ENCODE data around the gene OR8H3. TPM values are rescaled to one million over a fixed set of nuclear protein-coding genes. Genes with fewer than 3 reads are reported as not detected.

OR8H3 gene
- total and polyA plus RNA-seq, 9 donors: not detected

DNA sequence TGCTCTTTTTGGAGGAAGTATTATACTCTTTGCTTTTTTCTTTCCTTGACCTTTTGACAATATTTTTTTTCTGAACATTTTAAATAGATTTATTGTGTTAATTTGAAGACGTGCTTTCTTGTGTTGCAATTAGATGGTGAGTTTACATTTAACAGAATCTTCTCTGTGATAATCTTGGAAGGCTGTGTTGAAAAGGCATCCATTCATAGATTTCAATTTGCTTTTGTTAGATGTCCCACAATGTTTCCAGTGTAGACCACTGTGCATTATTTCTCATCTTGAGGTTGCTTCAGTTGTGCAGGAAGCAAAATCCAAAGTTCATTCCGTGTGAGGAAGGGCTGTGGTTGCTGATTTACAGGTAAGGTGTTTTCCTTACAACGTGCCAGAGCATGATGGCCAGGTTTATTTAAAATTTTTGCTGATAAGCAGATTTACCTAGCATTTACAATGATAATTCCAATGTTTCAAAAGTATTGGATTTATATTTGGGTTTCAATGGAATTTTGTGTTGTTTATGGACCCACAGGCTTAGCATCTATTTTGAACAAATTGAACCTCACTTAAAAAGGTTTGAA, 50.2 kb downstream of the OR8H3 start:
- Histone ChIP-seq H3K27me3 (ENCODE audit: control insufficient read depth, insufficient read depth, low read length) (no peaks in the 10 kb centered on the region), H3K4me1 (ENCODE audit: control insufficient read depth, insufficient read depth, low read length) (no peaks in the 10 kb centered on the region), H3K36me3 (ENCODE audit: control insufficient read depth, insufficient read depth, low read length) (no peaks in the 10 kb centered on the region), H3K9me3 (replicated peaks; ENCODE audit: control insufficient read depth, low read depth, low read length) (peaks cover 8% of the 10 kb centered on the region), H3K27ac (ENCODE audit: low read length) (no peak overlapping the region), H3K4me3 (ENCODE audit: low read length) (no peak overlapping the region)
- DNase-seq: no peak
- WGBS (ENCODE audit: insufficient coverage): no CpG with 5 or more reads among the region's 3 CpGs

Other genes starting within 250 kb of the OR8H3 start
- gene TRIM51, start 239.1 kb upstream of the OR8H3 start, total RNA-seq: not detected
- gene TRIM51, start 239.1 kb upstream of the OR8H3 start, polyA plus RNA-seq (ENCODE audit: insufficient read depth in 1 of 8, insufficient read length in 8 of 8, low replicate concordance in 1 of 8): not detected
- not detected for gene OR5W2, start 207.8 kb upstream of the OR8H3 start, total RNA-seq
- not detected for gene OR5W2, start 207.8 kb upstream of the OR8H3 start, polyA plus RNA-seq (ENCODE audit: insufficient read depth in 1 of 8, insufficient read length in 8 of 8, low replicate concordance in 1 of 8)
- gene OR5I1, start 186.0 kb upstream of the OR8H3 start, total RNA-seq: not detected
- gene OR5I1, start 186.0 kb upstream of the OR8H3 start, polyA plus RNA-seq (ENCODE audit: insufficient read depth in 1 of 8, insufficient read length in 8 of 8, low replicate concordance in 1 of 8): not detected
- gene OR10AG1, start 152.4 kb upstream of the OR8H3 start, total RNA-seq: not detected
- gene OR10AG1, start 152.4 kb upstream of the OR8H3 start, polyA plus RNA-seq (ENCODE audit: insufficient read depth in 1 of 8, insufficient read length in 8 of 8, low replicate concordance in 1 of 8): not detected
- gene OR5F1, start 127.7 kb upstream of the OR8H3 start, total RNA-seq: not detected
- not detected for gene OR5F1, start 127.7 kb upstream of the OR8H3 start, polyA plus RNA-seq (ENCODE audit: insufficient read depth in 1 of 8, insufficient read length in 8 of 8, low replicate concordance in 1 of 8)
- gene OR5AS1, start 94.7 kb upstream of the OR8H3 start, total RNA-seq: not detected
- under 1 TPM in 5 of 8 donors, not detected in 3; 0.03 to 0.14 (median 0.03) TPM for gene OR5AS1, start 94.7 kb upstream of the OR8H3 start, polyA plus RNA-seq (ENCODE audit: insufficient read depth in 1 of 8, insufficient read length in 8 of 8, low replicate concordance in 1 of 8)
- gene OR8I2, start 29.1 kb upstream of the OR8H3 start, total RNA-seq: not detected
- gene OR8I2, start 29.1 kb upstream of the OR8H3 start, polyA plus RNA-seq (ENCODE audit: insufficient read depth in 1 of 8, insufficient read length in 8 of 8, low replicate concordance in 1 of 8): not detected
- gene OR8H2, start 18.7 kb upstream of the OR8H3 start, total RNA-seq: not detected
- gene OR8H2, start 18.7 kb upstream of the OR8H3 start, polyA plus RNA-seq (ENCODE audit: insufficient read depth in 1 of 8, insufficient read length in 8 of 8, low replicate concordance in 1 of 8): under 1 TPM in 3 of 8 donors, not detected in 5; 0.04 to 0.13 (median 0.05) TPM
- gene OR8J3, start 17.8 kb downstream of the OR8H3 start, total RNA-seq: not detected
- gene OR8J3, start 17.8 kb downstream of the OR8H3 start, polyA plus RNA-seq (ENCODE audit: insufficient read depth in 1 of 8, insufficient read length in 8 of 8, low replicate concordance in 1 of 8): not detected
- gene OR8K5, start 37.9 kb downstream of the OR8H3 start, total RNA-seq: not detected
- gene OR8K5, start 37.9 kb downstream of the OR8H3 start, polyA plus RNA-seq (ENCODE audit: insufficient read depth in 1 of 8, insufficient read length in 8 of 8, low replicate concordance in 1 of 8): not detected
- not detected for gene OR5J2, start 54.2 kb downstream of the OR8H3 start, total RNA-seq
- not detected for gene OR5J2, start 54.2 kb downstream of the OR8H3 start, polyA plus RNA-seq (ENCODE audit: insufficient read depth in 1 of 8, insufficient read length in 8 of 8, low replicate concordance in 1 of 8)
- not detected for gene OR5T2, start 111.9 kb downstream of the OR8H3 start, total RNA-seq
- gene OR5T2, start 111.9 kb downstream of the OR8H3 start, polyA plus RNA-seq (ENCODE audit: insufficient read depth in 1 of 8, insufficient read length in 8 of 8, low replicate concordance in 1 of 8): not detected
- gene OR5T3, start 129.9 kb downstream of the OR8H3 start, total RNA-seq: not detected
- gene OR5T3, start 129.9 kb downstream of the OR8H3 start, polyA plus RNA-seq (ENCODE audit: insufficient read depth in 1 of 8, insufficient read length in 8 of 8, low replicate concordance in 1 of 8): not detected
- not detected for gene OR5T1, start 151.8 kb downstream of the OR8H3 start, total RNA-seq
- gene OR5T1, start 151.8 kb downstream of the OR8H3 start, polyA plus RNA-seq (ENCODE audit: insufficient read depth in 1 of 8, insufficient read length in 8 of 8, low replicate concordance in 1 of 8): not detected
- gene OR8H1, start 169.9 kb downstream of the OR8H3 start, total RNA-seq: not detected
- under 1 TPM in 1 of 8 donors, not detected in 7; 0.12 TPM for gene OR8H1, start 169.9 kb downstream of the OR8H3 start, polyA plus RNA-seq (ENCODE audit: insufficient read depth in 1 of 8, insufficient read length in 8 of 8, low replicate concordance in 1 of 8)
- gene OR8K3, start 192.8 kb downstream of the OR8H3 start, total RNA-seq: not detected
- not detected for gene OR8K3, start 192.8 kb downstream of the OR8H3 start, polyA plus RNA-seq (ENCODE audit: insufficient read depth in 1 of 8, insufficient read length in 8 of 8, low replicate concordance in 1 of 8)
- not detected for gene OR8K1, start 223.7 kb downstream of the OR8H3 start, total RNA-seq
- gene OR8K1, start 223.7 kb downstream of the OR8H3 start, polyA plus RNA-seq (ENCODE audit: insufficient read depth in 1 of 8, insufficient read length in 8 of 8, low replicate concordance in 1 of 8): not detected
- gene OR8J1, start 231.9 kb downstream of the OR8H3 start, total RNA-seq: not detected
- not detected for gene OR8J1, start 231.9 kb downstream of the OR8H3 start, polyA plus RNA-seq (ENCODE audit: insufficient read depth in 1 of 8, insufficient read length in 8 of 8, low replicate concordance in 1 of 8)